ENCODE data around the gene NME9.

- TF ChIP-seq CTCF (conservative IDR thresholded peaks at IDR 0.05; ENCODE audit: low read depth, low read length) (no peak), EZH2 (IDR thresholded peaks at IDR 0.05; ENCODE audit: low read length, unreplicated experiment) (no peak), EZH2phosphoT487 (IDR thresholded peaks at IDR 0.05; ENCODE audit: borderline replicate concordance, low read length) (no peak)
Measured at GRCh38 chr3:138334608-138335007, 5.0 kb upstream of the NME9 start.

Measured in PC-3 (cell line).